Common myeloid progenitor, CD34-positive (primary cell): ENCODE data around the gene ABHD12B.
"Not testable (repeated sequence)": the region's sequence is repeated elsewhere in the genome, so short reads cannot be mapped to it uniquely, and the experiment has no call there.

Experiments
- CTCF ChIA-PET: fragments of 350-600 bp; sonication (Branson Sonifier 250); formaldehyde crosslinking; loops from one replicate; lab custom pipeline; 2021; ENCODE audit warnings: antibody characterized with exemption; lab: Charles Lee
- POLR2A ChIA-PET: fragments of 350-600 bp; sonication (Branson Sonifier 250); formaldehyde crosslinking; loops from one replicate; lab custom pipeline; 2021; ENCODE audit warnings: antibody characterized with exemption; lab: Charles Lee
- DNase-seq, 3 donors: peaks; one replicate each; pipeline versions ENCODE4 v3.0.0 to v3.0.0-alpha.2; 2013
- H3K27ac ChIP-seq, 2 experiments: 1 replicate in 1 of 2; 2 replicates in 1 of 2; pipeline ENCODE4 v1.7.0; 2013; ENCODE audit warnings: inconsistent platforms in 2 of 2, low read length in 2 of 2, mild to moderate bottlenecking in 2 of 2, low read depth in 1 of 2, moderate library complexity in 1 of 2; ENCODE audit not compliant: severe bottlenecking in 2 of 2, insufficient read depth in 1 of 2, poor library complexity in 1 of 2
- H3K27me3 ChIP-seq, 5 experiments: replicated peaks in 2 of 5; 1 replicate in 3 of 5; 2 replicates in 2 of 5; pipeline versions ENCODE4 v1.6.1 to v1.7.0; 2013; ENCODE audit warnings: low read length in 4 of 5, mild to moderate bottlenecking in 2 of 5, moderate library complexity in 2 of 5, inconsistent platforms in 1 of 5; ENCODE audit not compliant: insufficient read depth in 5 of 5, control insufficient read depth in 4 of 5
- H3K36me3 ChIP-seq, 4 experiments: 1 replicate in 2 of 4; 2 replicates in 2 of 4; pipeline versions ENCODE4 v1.6.1 to v1.7.0; 2013; ENCODE audit warnings: low read length in 3 of 4, control low read depth in 1 of 4, mild to moderate bottlenecking in 1 of 4; ENCODE audit not compliant: control insufficient read depth in 4 of 4, insufficient read depth in 4 of 4
- H3K4me1 ChIP-seq, 4 experiments: 1 replicate in 3 of 4; 2 replicates in 1 of 4; pipeline versions ENCODE4 v1.6.1 to v1.7.1; 2013; ENCODE audit warnings: low read length in 3 of 4, mild to moderate bottlenecking in 3 of 4, control low read depth in 1 of 4, inconsistent platforms in 1 of 4, moderate library complexity in 1 of 4; ENCODE audit not compliant: control insufficient read depth in 4 of 4, insufficient read depth in 4 of 4; ENCODE audit errors: control extremely low read depth in 1 of 4
- H3K4me3 ChIP-seq, 7 experiments: 1 replicate in 4 of 7; 2 replicates in 3 of 7; pipeline versions ENCODE4 v1.5.1 to v1.7.0; 2013; ENCODE audit warnings: mild to moderate bottlenecking in 7 of 7, low read length in 6 of 7, moderate library complexity in 6 of 7, inconsistent platforms in 2 of 7, low read depth in 2 of 7, control low read depth in 1 of 7; ENCODE audit not compliant: insufficient read depth in 4 of 7, control insufficient read depth in 1 of 7; ENCODE audit errors: extremely low read depth in 1 of 7
- H3K9me3 ChIP-seq, 5 experiments: 1 replicate in 4 of 5; 2 replicates in 1 of 5; pipeline versions ENCODE4 v1.6.1 to v1.7.1; 2013; ENCODE audit warnings: low read length in 4 of 5, mild to moderate bottlenecking in 2 of 5, inconsistent platforms in 1 of 5, low read depth in 1 of 5, moderate library complexity in 1 of 5; ENCODE audit not compliant: control insufficient read depth in 4 of 5, insufficient read depth in 2 of 5; ENCODE audit errors: control extremely low read depth in 1 of 5
- WGBS: methylation state at CpG from one replicate; pipeline ENCODE4 v1.1.5; 2013; ENCODE audit not compliant: insufficient coverage; 5-methylcytosine and 5-hydroxymethylcytosine counted together

The ABHD12B gene

DNA sequence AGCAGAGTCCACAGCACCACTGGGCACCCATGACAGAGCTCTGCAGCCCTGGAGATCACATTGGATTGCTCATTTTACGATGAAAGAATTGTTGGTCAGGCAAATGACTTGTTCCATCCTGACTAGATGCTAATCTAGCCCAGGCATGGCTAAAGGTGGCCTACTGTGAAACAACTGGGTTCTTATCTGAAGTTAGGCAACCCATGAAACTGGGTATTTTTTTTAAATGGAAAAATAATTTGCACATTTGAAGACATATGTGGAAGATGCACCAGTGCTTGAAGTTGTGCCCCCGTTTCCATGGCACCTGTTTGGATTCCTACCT lies 64.1 kb downstream of the ABHD12B start:
- POLR2A ChIA-PET = no interaction called here
- peaks cover 11 to 32% (median 21%) of the 10 kb centered on the region in 4 experiments for H3K4me1 ChIP-seq
- DNase-seq = no peak
- no peaks in the 10 kb centered on the region for H3K9me3 ChIP-seq
- H3K4me3 ChIP-seq = no peak overlapping the region
- WGBS = 100% methylated on average over 1 of the region's 2 CpGs
- CTCF ChIA-PET = interaction anchor here (1.8 kb wide), 1 partner anchor 38 kb away, joined by 3 read pairs; no protein-coding TSS in a partner anchor
- no peak overlapping the region for H3K27ac ChIP-seq
- H3K27me3 ChIP-seq = no peaks in the 10 kb centered on the region
- peaks cover 4 to 56% (median 30%) of the 10 kb centered on the region in 4 experiments for H3K36me3 ChIP-seq

GRCh38 chr14:50936882-50937281 lies 65.0 kb downstream of the ABHD12B start:
- WGBS = no CpG with 5 or more reads among the region's 2 CpGs
- DNase-seq = no peak
- Histone ChIP-seq H3K4me3 (peak overlapping the region in 1 of 7 experiments; percentile 35), H3K27ac (no peak overlapping the region), H3K27me3 (no peaks in the 10 kb centered on the region), H3K36me3 (peaks cover 4 to 56% (median 28%) of the 10 kb centered on the region in 4 experiments), H3K9me3 (no peaks in the 10 kb centered on the region), H3K4me1 (peaks cover 14 to 37% (median 21%) of the 10 kb centered on the region in 4 experiments)
- ChIA-PET CTCF (interaction anchor here (0.9 to 1.1 kb wide), 2 partner anchors 9 to 11 kb away, joined by 3 to 4 read pairs; no protein-coding TSS in a partner anchor), POLR2A (no interaction called here)

DNA sequence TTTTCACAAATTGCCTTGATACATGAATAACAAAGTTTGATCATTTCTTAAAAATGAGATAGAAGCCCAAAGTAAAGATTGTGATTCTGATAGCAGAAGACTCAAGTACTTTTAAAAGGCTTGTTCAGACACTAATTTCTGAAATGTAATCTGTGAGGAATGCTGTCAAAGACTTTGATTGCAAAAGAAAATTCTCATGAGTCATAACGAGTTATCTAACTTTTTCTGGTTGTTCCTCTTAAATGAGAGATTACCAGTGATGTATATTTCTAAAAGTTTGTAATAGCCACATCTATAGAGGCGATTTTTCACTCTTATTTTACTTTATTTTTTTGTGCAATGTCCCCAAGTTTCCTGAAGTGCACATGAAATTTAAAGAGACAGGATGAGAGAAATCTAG lies 65.5 kb downstream of the ABHD12B start:
- no CpG with 5 or more reads among the region's 2 CpGs for WGBS
- H3K27me3 ChIP-seq = no peaks in the 10 kb centered on the region
- peaks cover 12 to 32% (median 17%) of the 10 kb centered on the region in 4 experiments for H3K4me1 ChIP-seq
- peaks cover 4 to 55% (median 26%) of the 10 kb centered on the region in 4 experiments for H3K36me3 ChIP-seq
- peak overlapping the region in 1 of 7 experiments; percentile 35 for H3K4me3 ChIP-seq
- CTCF ChIA-PET = interaction anchor here (0.9 to 1.1 kb wide), 2 partner anchors 9 to 12 kb away, joined by 3 to 4 read pairs; no protein-coding TSS in a partner anchor
- peak in 2 of 3 donors; percentile 47 to 60 for DNase-seq
- POLR2A ChIA-PET = no interaction called here
- no peak overlapping the region for H3K27ac ChIP-seq
- no peaks in the 10 kb centered on the region for H3K9me3 ChIP-seq

DNA sequence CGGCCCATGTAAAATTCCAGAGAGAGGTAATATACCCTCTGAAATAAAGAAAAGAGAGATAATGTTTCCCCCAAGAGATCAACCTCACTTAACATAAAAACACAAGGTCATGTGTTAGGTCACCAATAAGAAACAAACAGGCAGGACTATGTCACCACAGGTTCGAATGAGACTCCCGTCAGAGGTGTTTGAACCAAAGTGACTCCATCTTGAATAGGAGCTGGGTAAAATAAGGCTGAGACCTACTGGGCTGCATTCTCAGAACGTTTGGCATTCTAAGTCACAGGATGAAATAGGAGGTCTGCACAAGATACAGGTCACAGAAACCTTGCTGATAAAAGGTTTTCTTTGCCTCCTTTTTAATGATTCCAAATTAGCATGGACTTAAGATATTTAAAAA lies 65.9 kb downstream of the ABHD12B start:
- Histone ChIP-seq H3K27ac (no peak overlapping the region), H3K9me3 (no peaks in the 10 kb centered on the region), H3K4me3 (no peak overlapping the region), H3K27me3 (no peaks in the 10 kb centered on the region), H3K36me3 (peaks cover 2 to 51% (median 25%) of the 10 kb centered on the region in 4 experiments), H3K4me1 (peaks cover 9 to 29% (median 14%) of the 10 kb centered on the region in 4 experiments)
- POLR2A ChIA-PET = no interaction called here
- WGBS = 89% methylated on average over 3 of the region's 4 CpGs
- CTCF ChIA-PET = interaction anchor here (1.1 kb wide), 1 partner anchor 9 kb away, joined by 4 read pairs; no protein-coding TSS in a partner anchor
- DNase-seq = no peak

GRCh38 chr14:50941151-50941550 lies 69.3 kb downstream of the ABHD12B start:
- Histone ChIP-seq H3K4me3 (peak overlapping the region in 1 of 7 experiments; percentile 27), H3K27me3 (no peaks in the 10 kb centered on the region), H3K4me1 (peaks cover 9 to 47% (median 27%) of the 10 kb centered on the region in 4 experiments), H3K27ac (no peak overlapping the region), H3K36me3 (peaks cover 0 to 27% (median 7%) of the 10 kb centered on the region in 4 experiments), H3K9me3 (no peaks in the 10 kb centered on the region)
- DNase-seq = peak in 2 of 3 donors; percentile 18 to 31
- CTCF ChIA-PET = no interaction called here
- POLR2A ChIA-PET = no interaction called here
- 71% methylated on average over 6 of the region's 6 CpGs for WGBS

DNA sequence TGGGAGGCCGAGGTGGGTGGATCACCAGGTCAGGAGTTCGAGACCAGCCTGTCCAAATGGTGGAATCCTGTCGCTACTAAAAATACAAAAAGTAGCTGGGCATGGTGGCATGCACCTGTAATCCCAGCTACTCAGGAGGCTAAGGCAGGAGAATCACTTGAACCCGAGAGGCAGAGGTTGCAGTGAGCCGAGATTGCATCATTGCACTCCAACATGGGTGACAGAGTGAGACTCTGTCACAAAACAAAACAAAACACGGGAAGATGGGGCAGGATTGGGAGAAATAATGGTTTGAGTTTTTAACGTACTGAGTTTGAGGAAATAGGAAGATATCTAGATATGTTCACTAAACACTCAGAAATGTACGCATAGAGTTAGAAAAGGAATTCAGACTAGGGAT lies 69.8 kb downstream of the ABHD12B start:
- H3K27ac ChIP-seq, POLR2A ChIA-PET, H3K4me3 ChIP-seq, H3K9me3 ChIP-seq, DNase-seq, CTCF ChIA-PET, H3K27me3 ChIP-seq: not testable (repeated sequence)
- WGBS = 99% methylated on average over 8 of the region's 8 CpGs
- peaks cover 0 to 22% (median 7%) of the 10 kb centered on the region in 4 experiments for H3K36me3 ChIP-seq
- peaks cover 9 to 46% (median 27%) of the 10 kb centered on the region in 4 experiments for H3K4me1 ChIP-seq

GRCh38 chr14:50943261-50943942 lies 71.5 kb downstream of the ABHD12B start:
- no peaks in the 10 kb centered on the region for H3K9me3 ChIP-seq
- CTCF ChIA-PET = interaction anchor here (1.0 to 1.2 kb wide), 2 partner anchors 81 to 230 kb away, joined by 3 read pairs; no protein-coding TSS in a partner anchor
- H3K27ac ChIP-seq = peak overlapping the region in 1 of 2 experiments; percentile 76
- under 1% methylated on average over 23 of the region's 26 CpGs for WGBS
- H3K27me3 ChIP-seq = no peaks in the 10 kb centered on the region
- POLR2A ChIA-PET = interaction anchor here (1.1 kb wide), 1 partner anchor 709 kb away, joined by 3 read pairs; no protein-coding TSS in a partner anchor
- peak overlapping the region; percentile 84 to 94 (median 86) for H3K4me3 ChIP-seq
- H3K4me1 ChIP-seq = peaks cover 0 to 33% (median 20%) of the 10 kb centered on the region in 4 experiments
- peaks cover 0 to 19% (median 6%) of the 10 kb centered on the region in 4 experiments for H3K36me3 ChIP-seq
- DNase-seq = peak in 1 of 3 donors; percentile 22
